Prostate gland (tissue), 2 donors: ENCODE measurements around the gene GMPPB.

ENCODE experiments used
- CTCF ChIP-seq, 4 experiments: fragments of 200-600 bp in 2 of 4; fragments of 450-650 bp in 2 of 4; sonication (generic) in 2 of 4; IDR thresholded peaks; 1 replicate in 3 of 4; 2 replicates in 1 of 4; pipeline ENCODE4 v1.5.1; 2016 to 2019; ENCODE audit warnings: antibody characterized with exemption in 4 of 4, mild to moderate bottlenecking in 2 of 4, moderate library complexity in 2 of 4
- POLR2A ChIP-seq: fragments of 450-650 bp; IDR thresholded peaks from one replicate; pipeline ENCODE4 v1.6.1; 2016; ENCODE audit warnings: antibody characterized with exemption, mild to moderate bottlenecking
- POLR2AphosphoS5 ChIP-seq: sonication (generic); formaldehyde crosslinking; IDR thresholded peaks from one replicate; pipeline ENCODE4 v1.6.1; 2017; ENCODE audit warnings: antibody characterized with exemption

GRCh38 chr3:49723296-49723627 lies 489 bp downstream of the GMPPB start:
- no peak for TF ChIP-seq POLR2AphosphoS5
- no peak for TF ChIP-seq CTCF (IDR thresholded peaks at IDR 0.05)
- TF ChIP-seq POLR2A: no peak
